Heart right ventricle (tissue), 16 donors: ENCODE results near the gene HMGB3. TPM values are rescaled to one million over a fixed set of nuclear protein-coding genes. Genes with fewer than 3 reads are reported as not detected.

Source experiments
- ATAC-seq, 8 donors: fragments of 200-7000 bp; cut with Tn5 transposase; one replicate each; pipeline ENCODE4 v1.9.1; 2020; ENCODE audit warnings: mild to moderate bottlenecking in 8 of 8, moderate library complexity in 8 of 8, moderate number of reproducible peaks in 1 of 8
- DNase-seq, 2 donors: peaks; one replicate each; pipeline ENCODE4 v3.0.0-alpha.2; 2020
- H3K27ac ChIP-seq, 10 donors: fragments of 200-600 bp; sonication (generic) in 2 of 10; one replicate each; pipeline versions ENCODE4 v1.5.0 to v1.8.0; 2020 to 2022; ENCODE audit warnings: mild to moderate bottlenecking in 3 of 10
- H3K27me3 ChIP-seq, 7 donors: fragments of 200-600 bp; one replicate each; pipeline ENCODE4 v1.8.0; 2021 to 2022; ENCODE audit warnings: mild to moderate bottlenecking in 2 of 7
- H3K36me3 ChIP-seq, 9 donors: fragments of 200-600 bp; sonication (generic) in 1 of 9; one replicate each; pipeline versions ENCODE4 v1.5.0 to v1.8.0; 2020 to 2022; ENCODE audit warnings: mild to moderate bottlenecking in 2 of 9
- H3K4me1 ChIP-seq, 9 donors: fragments of 200-600 bp; sonication (generic) in 1 of 9; one replicate each; pipeline versions ENCODE4 v1.5.0 to v1.8.0; 2020 to 2022; ENCODE audit warnings: mild to moderate bottlenecking in 4 of 9
- H3K4me3 ChIP-seq, 10 donors: fragments of 200-600 bp; sonication (generic) in 2 of 10; one replicate each; pipeline versions ENCODE4 v1.5.0 to v1.8.0; 2020 to 2022; ENCODE audit warnings: mild to moderate bottlenecking in 7 of 10, moderate library complexity in 2 of 10
- H3K9me3 ChIP-seq, 11 donors: fragments of 200-600 bp in 10 of 11; sonication (generic) in 2 of 11; one replicate each; pipeline versions ENCODE4 v1.5.0 to v1.8.0; 2013 to 2022; ENCODE audit warnings: mild to moderate bottlenecking in 2 of 11, control low read depth in 1 of 11, moderate library complexity in 1 of 11
- CTCF ChIP-seq, 9 donors: fragments of 200-600 bp; sonication (generic) in 2 of 9; IDR thresholded peaks; one replicate each; pipeline versions ENCODE4 v1.5.0 to v1.8.0; 2021 to 2022; ENCODE audit warnings: antibody characterized with exemption in 9 of 9, mild to moderate bottlenecking in 5 of 9, moderate library complexity in 1 of 9
- WGBS, 2 donors: extraction: QIAGEN DNeasy Blood & Tissue Kit; methylation state at CpG; one replicate each; pipeline ENCODE4 v1.1.7; 2013; ENCODE audit warnings: inconsistent platforms in 1 of 2; 5-methylcytosine and 5-hydroxymethylcytosine counted together
- intact Hi-C, 10 donors: fragments of 100-400 bp; cut with DNase I; formaldehyde crosslinking; loops; one replicate each; pipeline versions ENCODE4 v1.11.1 to v1.14.2; 2022
- polyA plus RNA-seq, 2 donors: library from polyadenylated mRNA; stranded (reverse); fragments of 200-250 nt; gene quantifications; one replicate each; pipeline ENCODE4 v1.2.3, GENCODE V29; 2013
- total RNA-seq, 10 donors: library from RNA; stranded (reverse); fragmentation: NEBNext Ultra II Directional in 3 of 10; extraction: Animal tissue kit (Norgen Biotek cat#: 25700) in 3 of 10; gene quantifications; one replicate each; pipeline versions ENCODE4 v1.2.1 to v1.2.4, GENCODE V29; 2021 to 2023
- donor health status: Arrhythmogenic right ventricular cardiomyopathy.
- donor health status: ischemic (EF 13 %, LVEDD 7.1; RV severe dilation, severe dysfunction).
- donor health status: healthy with polysubstance abuse.
- donor health status: DM: no; HTN: yes; CAD: no.
- donor health status: DM: no; HTN: no; CAD: no.
- donor health status: ischemic (EF 25% LVEDD 6.9; RV normal size, moderate dysfunction).
- donor health status: ischemic (EF 25% LVEDD 5.7; RV mildly dilated, moderate dysfunction).
- donor health status: healthy.
- donor health status: DM: yes; HTN: yes; CAD: no.
- donor health status: Ischemic cardiomyopathy.
- donor health status: ischemic (EF 35%, LVEDD 5.7; RV mildly dilated, moderate dysfunction).
- donor health status: nonischemic (EF 11% LVEDD 7.7; RV severe dilation, severe dysfunction).
- donor health status: DM: yes; HTN: yes; CAD: no.
- donor health status: PGD.
- donor health status: ischemic (EF 29% LVEDD 5.4; RV normal size, mild dysfunction).
- donor health status: nonischemic (EF 23%, LVEDD 6.1; RV moderate dilation, normal function).

Gene HMGB3
- total and polyA plus RNA-seq, 12 donors = 5.1 to 16.4 (median 13.4) TPM

DNA sequence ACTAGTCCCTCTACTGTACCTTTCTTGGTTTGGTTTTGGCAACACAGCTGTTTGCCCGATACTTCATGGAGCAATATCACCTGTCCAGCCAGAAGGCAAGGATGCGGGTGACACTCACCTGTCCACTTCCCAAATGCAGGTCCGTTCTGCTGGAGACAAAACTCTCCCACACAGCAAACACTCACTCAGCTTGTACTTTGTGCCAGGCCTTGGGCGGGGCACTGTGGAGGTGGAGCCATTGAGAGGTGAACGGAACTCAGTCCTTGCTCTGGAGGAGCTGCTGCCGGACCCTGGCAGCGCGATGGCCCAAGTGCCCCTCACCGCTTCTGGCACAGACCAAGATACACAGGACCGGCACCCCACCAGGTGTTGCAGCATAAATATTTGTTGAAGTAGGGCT, 15.3 kb upstream of the HMGB3 start:
- DNase-seq (no peak), ATAC-seq (no peak)
- H3K9me3 ChIP-seq = no peaks in the 10 kb centered on the region
- H3K27ac ChIP-seq = no peak overlapping the region
- TF ChIP-seq CTCF (IDR thresholded peaks at IDR 0.05) = no peak
- no peaks in the 10 kb centered on the region for H3K4me1 ChIP-seq
- intact Hi-C loops = no loop called here
- H3K27me3 ChIP-seq = peaks cover 0 to 4% (median 0%) of the 10 kb centered on the region in 7 donors
- H3K4me3 ChIP-seq = no peak overlapping the region
- WGBS, 2 donors = 84 to 90% methylated on average over 10 of the region's 10 CpGs
- H3K36me3 ChIP-seq = no peaks in the 10 kb centered on the region

DNA sequence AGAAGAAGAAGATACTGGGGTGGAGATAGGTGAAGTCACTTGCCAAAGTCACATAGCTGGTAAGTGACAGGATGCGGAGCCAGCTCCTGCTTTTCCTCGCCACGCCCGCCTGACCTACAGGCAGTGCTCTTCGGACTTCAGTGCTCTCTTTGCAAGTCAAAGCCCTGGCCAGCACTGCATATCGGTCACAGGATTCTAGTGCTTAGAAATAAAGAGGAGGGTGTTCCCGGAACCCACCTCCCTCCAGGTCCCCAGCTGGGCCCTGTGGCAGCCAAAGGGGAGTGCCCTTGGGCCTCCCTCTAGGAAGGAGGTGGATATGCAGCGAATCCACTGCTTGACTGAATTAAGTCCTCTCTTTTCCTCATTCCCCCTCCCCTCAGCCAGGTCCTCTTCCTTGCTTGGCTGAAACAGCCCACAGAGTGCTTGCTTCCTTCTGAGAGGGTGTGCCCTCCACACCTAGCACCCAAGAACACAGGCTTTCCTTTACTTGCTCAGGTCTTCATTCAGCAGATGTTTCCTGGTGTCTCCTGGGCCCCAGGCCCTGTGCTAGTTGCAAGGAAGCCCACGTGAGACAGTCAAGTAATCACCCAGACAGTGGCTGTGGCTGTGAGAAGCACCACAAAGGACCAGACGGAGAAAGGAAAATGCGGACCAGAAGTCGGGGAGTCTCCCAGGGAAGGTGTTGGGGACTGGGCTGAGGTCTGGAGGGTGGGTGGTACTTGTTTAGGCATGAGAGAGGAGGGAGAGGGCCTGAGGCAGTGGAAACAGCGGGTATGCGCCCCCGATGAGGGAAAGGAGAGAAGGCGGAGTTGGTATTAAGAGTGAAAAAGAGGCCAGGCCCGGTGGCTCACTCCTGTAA, 14.0 kb upstream of the HMGB3 start:
- Histone ChIP-seq H3K4me1 (no peaks in the 10 kb centered on the region), H3K27ac (no peak overlapping the region), H3K27me3 (peaks cover 0 to 4% (median 0%) of the 10 kb centered on the region in 7 donors), H3K36me3 (no peaks in the 10 kb centered on the region), H3K4me3 (no peak overlapping the region), H3K9me3 (no peaks in the 10 kb centered on the region)
- TF ChIP-seq CTCF (IDR thresholded peaks at IDR 0.05) = no peak
- no peak for ATAC-seq
- no peak for DNase-seq
- intact Hi-C loops = no loop called here
- 74 to 79% methylated on average over 15 to 17 of the region's 17 CpGs for WGBS, 2 donors

DNA sequence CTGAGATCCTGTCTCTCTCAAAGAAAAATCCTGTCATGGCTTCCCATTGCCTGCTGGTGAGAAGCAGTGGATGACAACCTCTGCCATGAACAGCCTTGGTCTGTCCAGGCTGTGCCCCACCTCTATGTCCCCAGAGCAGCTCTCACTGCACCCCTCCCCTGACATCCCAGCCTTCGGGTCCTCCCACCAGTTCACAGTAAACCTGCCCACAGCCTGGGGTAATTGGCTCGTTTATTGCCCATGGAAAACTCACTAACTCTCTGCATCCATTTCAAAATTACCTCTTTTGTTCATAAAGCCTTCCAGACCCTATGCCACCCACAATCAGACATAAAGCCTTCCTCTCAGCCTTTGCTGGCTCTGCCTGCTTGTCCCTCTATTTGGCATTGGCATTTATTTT, 10.7 kb upstream of the HMGB3 start:
- Histone ChIP-seq H3K27ac (no peak overlapping the region), H3K4me3 (no peak overlapping the region), H3K4me1 (no peaks in the 10 kb centered on the region), H3K27me3 (peaks cover 0 to 4% (median 0%) of the 10 kb centered on the region in 7 donors), H3K9me3 (no peaks in the 10 kb centered on the region), H3K36me3 (no peaks in the 10 kb centered on the region)
- intact Hi-C loops = no loop called here
- WGBS, 2 donors = 50 to 83% methylated on average over 2 of the region's 2 CpGs
- DNase-seq (no peak), ATAC-seq (no peak)
- TF ChIP-seq CTCF (IDR thresholded peaks at IDR 0.05) = no peak

DNA sequence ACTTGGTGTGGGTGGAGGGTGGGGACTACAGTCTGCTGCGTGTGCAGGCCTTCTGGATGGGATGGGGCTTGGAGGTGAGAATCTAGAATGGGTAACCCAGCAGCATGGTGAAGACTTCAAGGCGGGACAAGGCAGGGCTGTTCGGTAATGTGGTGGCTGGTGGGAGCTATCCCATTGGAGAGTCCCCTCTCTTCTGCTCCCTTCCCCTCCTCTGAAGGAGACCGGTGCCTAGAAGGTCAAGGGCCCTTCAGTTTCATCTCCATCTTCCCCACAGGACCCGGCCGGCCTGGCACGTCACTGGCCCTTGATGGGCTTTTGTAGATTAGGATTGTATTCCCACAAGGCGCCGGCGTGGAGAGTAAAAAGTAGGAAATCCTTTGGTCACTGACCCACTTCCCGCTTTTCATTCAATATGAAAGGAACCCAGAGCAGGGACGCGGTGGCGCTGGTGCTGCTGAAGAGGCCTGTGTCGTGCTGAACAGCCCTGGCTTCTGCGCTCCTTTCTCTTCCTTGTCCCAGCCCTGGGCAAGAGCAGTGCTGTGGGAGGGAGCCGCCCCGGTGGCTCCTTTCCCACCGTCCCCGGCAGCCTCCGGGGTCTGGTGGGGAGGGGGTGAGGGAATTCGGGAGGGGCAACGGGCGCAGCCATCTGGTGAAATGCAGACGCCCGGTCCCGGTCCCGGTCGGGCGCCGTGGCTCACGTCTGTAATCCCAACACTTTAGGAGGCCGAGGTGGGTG, 7.3 kb upstream of the HMGB3 start:
- no peaks in the 10 kb centered on the region for H3K4me1 ChIP-seq
- no peak for TF ChIP-seq CTCF (IDR thresholded peaks at IDR 0.05)
- ATAC-seq (peak in 1 of 8 donors; percentile 42), DNase-seq (peak in 1 of 2 donors; percentile 3)
- no peaks in the 10 kb centered on the region for H3K27me3 ChIP-seq
- no peaks in the 10 kb centered on the region for H3K9me3 ChIP-seq
- H3K27ac ChIP-seq = peak overlapping the region in 1 of 10 donors; percentile 15
- intact Hi-C loops = no loop called here
- H3K36me3 ChIP-seq = no peaks in the 10 kb centered on the region
- H3K4me3 ChIP-seq = no peak overlapping the region
- WGBS, 2 donors = 31 to 38% methylated on average over 29 to 33 of the region's 33 CpGs
